ENCODE results near the gene CCNE1. TPM values are rescaled to one million over a fixed set of nuclear protein-coding genes. Genes with fewer than 3 reads are reported as not detected.
A peak's percentile ranks its signal among the peaks of the same experiment; 100 is the strongest.

CCNE1 gene
- total RNA-seq, 1 experiment from 2014 or later = 40.2 TPM

GRCh38 chr19:29841209-29841558, 29.4 kb downstream of the CCNE1 start:
- Histone ChIP-seq H3K14ac (ENCODE audit: insufficient read depth, low read length) (no peak overlapping the region), H4K20me1 (ENCODE audit: control insufficient read depth, insufficient read depth, insufficient read length) (no peaks in the 10 kb centered on the region), H2BK5ac (ENCODE audit: insufficient read length, low read length) (no peak overlapping the region), H2BK120ac (ENCODE audit: low read depth, low read length, poor library complexity, severe bottlenecking) (no peak overlapping the region), H2BK15ac (ENCODE audit: low read depth, low read length) (no peak overlapping the region), H3K56ac (ENCODE audit: insufficient read length, low read depth, low read length) (no peak overlapping the region), H3T11ph (ENCODE audit: low read length) (no peak overlapping the region), H4K8ac (replicated peaks; ENCODE audit: insufficient read length, low read depth, low read length) (no peak overlapping the region), H2AK5ac (ENCODE audit: insufficient read length, low read length) (no peak overlapping the region), H2BK12ac (ENCODE audit: insufficient read length, low read depth, low read length) (no peak overlapping the region), H3K27ac (ENCODE audit: insufficient read length, low read depth, low read length) (no peak overlapping the region), H2AFZ (ENCODE audit: low read length) (no peak overlapping the region), H3K23ac (ENCODE audit: insufficient read length, low read depth, low read length) (no peak overlapping the region), H4K5ac (ENCODE audit: insufficient read length, low read depth, low read length) (no peak overlapping the region), H3K18ac (ENCODE audit: insufficient read length, low read depth, low read length) (no peak overlapping the region), H3K9ac (ENCODE audit: extremely low read depth, insufficient read length, low read length) (no peak overlapping the region), H3K79me2 (ENCODE audit: insufficient read depth, low read length) (no peaks in the 10 kb centered on the region), H3K4me2 (ENCODE audit: insufficient read depth, insufficient read length, low read length) (no peak overlapping the region), H3K4ac (ENCODE audit: low read depth, low read length) (no peak overlapping the region), H3K23me2 (ENCODE audit: insufficient read length, low read depth, low read length, poor library complexity, severe bottlenecking) (peaks cover 14% of the 10 kb centered on the region), H3K4me1 (ENCODE audit: insufficient read depth, low read length) (no peaks in the 10 kb centered on the region; the same call in 1 of the 2 replicates), H3K27me3 (ENCODE audit: insufficient read depth, low read length) (no peaks in the 10 kb centered on the region; the same call in 1 of the 2 replicates), H2BK20ac (ENCODE audit: low read depth, low read length, poor library complexity, severe bottlenecking) (no peak overlapping the region), H3K79me1 (ENCODE audit: insufficient read depth, low read depth, low read length, poor library complexity, severe bottlenecking) (no peaks in the 10 kb centered on the region), H3K9me3 (ENCODE audit: control insufficient read depth, low read depth, low read length) (no peaks in the 10 kb centered on the region), H4K91ac (ENCODE audit: insufficient read length, low read depth, low read length) (no peak overlapping the region)
- H3K4me3 Mint-ChIP-seq = peak overlapping the region in 1 of 2 experiments; percentile 21; a peak in 1 of 5 replicates
- peaks cover 26 to 29% of the 10 kb centered on the region in 2 experiments for H3K4me1 Mint-ChIP-seq
- H3K27me3 Mint-ChIP-seq (ENCODE audit: low read depth) = peaks cover 12% of the 10 kb centered on the region
- H3K36me3 Mint-ChIP-seq (ENCODE audit: insufficient read depth in 1 of 3, low read depth in 3 of 3) = no peaks in the 10 kb centered on the region
- no peak for TF ChIP-seq CTCF (conservative IDR thresholded peaks at IDR 0.05)
- H3K9me3 Mint-ChIP-seq = no peaks in the 10 kb centered on the region; a peak in 1 of 5 replicates
- DNase-seq = no peak
- H3K27ac Mint-ChIP-seq = no peak overlapping the region
- no CpG with 5 or more reads among the region's 3 CpGs for WGBS (ENCODE audit: extremely low coverage, insufficient read length, low lambda C conversion rate)

Measured in H9 (cell line).